Measurements from ENCODE around the gene PLEKHN1. TPM values are rescaled to one million over a fixed set of nuclear protein-coding genes. Genes with fewer than 3 reads are reported as not detected.
"Not testable (repeated sequence)": the region's sequence is repeated elsewhere in the genome, so short reads cannot be mapped to it uniquely, and the experiment has no call there.

The PLEKHN1 gene
- total RNA-seq, 1 donor from 2014 or later, result 0.51 TPM

- no peak for DNase-seq (ENCODE audit: low read depth in 2 of 2)
These were observed 23.9 kb upstream of the PLEKHN1 start for GRCh38 chr1:942411-942821.

DNA sequence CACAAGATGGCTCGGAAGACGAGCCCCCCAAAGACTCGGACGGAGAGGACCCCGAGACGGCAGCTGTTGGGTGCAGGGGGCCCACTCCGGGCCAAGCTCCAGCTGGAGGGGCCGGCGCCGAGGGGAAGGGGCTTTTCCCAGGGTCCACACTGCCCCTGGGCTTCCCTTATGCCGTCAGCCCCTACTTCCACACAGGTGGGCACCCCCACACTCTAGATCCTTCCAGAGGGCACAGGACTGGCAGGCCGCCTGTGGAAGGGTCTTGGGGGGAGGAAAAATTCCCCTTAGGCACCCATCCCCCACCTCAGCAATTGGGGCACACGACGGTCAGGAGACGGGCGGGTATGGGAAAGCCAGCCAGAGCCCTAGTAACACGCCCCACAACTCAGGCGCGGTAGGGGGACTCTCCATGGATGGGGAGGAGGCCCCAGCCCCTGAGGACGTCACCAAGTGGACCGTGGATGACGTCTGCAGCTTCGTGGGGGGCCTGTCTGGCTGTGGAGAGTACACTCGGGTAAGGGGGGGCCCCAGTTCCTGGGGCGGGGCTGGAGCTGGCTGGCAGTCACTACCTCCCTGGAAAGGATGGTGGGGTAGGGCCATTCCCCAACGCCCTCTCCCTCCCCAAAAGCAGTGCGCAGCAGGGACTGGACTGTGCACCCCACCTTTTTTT lies 23.3 kb upstream of the PLEKHN1 start:
- no peak for DNase-seq (ENCODE audit: low read depth in 2 of 2)

- no peak for DNase-seq (ENCODE audit: low read depth in 2 of 2)
These were observed 22.5 kb upstream of the PLEKHN1 start for GRCh38 chr1:943545-944340.

DNA sequence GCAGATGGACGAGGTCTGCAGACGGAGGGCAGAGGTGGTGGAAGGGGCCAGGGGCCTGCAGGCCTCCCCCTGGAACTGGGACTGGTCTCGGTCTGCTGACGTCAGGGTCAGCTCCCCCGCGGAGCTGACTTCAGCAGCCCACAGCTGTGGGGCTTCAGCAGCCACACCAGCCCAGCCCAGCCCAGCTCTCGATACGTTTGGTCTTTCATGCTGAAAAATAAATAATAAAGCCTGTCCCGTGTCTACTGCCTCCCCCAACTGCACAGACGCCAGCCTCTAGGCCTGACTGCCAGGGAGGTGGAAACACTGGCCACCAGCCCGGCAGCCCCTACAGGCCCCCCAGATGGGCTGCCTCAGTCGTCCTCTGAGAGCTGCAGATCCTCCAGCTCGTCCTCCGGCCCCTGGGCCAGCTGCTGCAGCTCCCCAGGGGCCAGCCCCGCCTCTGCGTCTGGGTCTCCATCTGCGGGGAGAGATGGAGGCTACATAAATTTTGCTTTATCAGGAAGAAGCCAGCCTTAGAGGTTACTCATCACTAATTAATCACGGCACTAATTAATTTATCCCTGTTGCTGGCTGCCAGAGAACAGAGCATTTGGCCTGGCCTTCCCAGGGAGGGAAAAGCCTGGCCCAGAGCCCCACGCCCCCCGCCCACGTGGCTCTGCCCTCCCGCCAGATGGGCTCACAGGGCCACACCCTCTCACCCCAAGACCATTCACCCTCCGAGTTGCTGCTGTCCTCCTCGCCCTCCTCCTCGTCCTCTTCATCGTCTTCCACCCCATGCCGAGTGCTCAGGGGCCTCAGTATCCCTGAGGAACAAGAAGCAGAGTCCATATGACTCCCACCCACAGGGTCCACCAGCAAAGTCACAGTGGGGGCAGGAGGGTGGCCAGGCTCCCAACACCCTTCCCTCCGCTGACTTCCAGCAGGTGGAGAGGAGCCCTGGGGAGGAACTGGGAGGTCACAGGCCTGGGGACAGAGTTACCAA lies 21.6 kb upstream of the PLEKHN1 start:
- DNase-seq (ENCODE audit: low read depth in 2 of 2), result no peak

DNA sequence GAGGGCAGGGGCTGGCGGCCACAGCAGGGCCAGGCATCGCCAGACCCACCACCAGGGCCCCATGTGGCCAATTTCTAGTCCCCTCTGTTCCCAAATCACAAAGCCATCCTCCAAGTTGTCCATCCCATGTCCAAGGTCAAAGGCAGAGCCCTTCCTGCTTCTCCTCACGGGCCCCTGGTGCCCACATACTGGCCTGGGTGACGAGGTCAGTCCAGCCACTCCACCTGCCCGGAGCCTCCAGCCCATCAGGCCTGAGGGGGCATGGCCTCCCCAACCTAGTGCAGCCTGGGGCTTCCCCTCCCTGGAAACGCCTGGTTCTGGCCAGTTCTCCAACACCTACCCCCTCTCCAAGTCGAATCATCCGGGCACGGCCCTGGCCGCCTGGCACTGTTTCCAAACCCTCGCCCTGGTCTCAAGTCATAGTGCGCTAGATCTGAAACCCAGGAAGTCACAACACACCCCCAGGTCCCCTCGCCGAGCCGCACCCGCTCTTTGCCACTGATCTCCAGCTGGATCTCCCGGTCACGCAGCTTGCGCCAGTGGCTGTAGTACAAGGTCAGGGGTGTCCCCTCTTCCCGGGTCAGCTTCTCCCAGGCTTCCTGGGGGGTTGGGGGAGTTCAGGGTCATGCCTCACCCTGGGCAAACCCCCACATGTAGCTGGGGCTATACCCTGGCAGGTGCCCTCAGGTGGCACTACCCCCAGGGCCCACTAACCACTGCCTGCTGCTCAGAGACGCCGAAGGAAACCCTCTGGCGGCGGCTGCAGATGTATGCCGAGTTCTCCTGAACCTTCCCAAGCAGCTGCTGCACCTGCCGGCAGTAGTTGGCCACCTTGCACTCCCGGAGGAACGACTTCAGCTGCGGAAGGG lies 20.4 kb upstream of the PLEKHN1 start:
- DNase-seq (ENCODE audit: low read depth in 2 of 2), result no peak

GRCh38 chr1:946811-947210 lies 19.5 kb upstream of the PLEKHN1 start:
- not testable (repeated sequence) for DNase-seq (ENCODE audit: low read depth in 2 of 2)

DNA sequence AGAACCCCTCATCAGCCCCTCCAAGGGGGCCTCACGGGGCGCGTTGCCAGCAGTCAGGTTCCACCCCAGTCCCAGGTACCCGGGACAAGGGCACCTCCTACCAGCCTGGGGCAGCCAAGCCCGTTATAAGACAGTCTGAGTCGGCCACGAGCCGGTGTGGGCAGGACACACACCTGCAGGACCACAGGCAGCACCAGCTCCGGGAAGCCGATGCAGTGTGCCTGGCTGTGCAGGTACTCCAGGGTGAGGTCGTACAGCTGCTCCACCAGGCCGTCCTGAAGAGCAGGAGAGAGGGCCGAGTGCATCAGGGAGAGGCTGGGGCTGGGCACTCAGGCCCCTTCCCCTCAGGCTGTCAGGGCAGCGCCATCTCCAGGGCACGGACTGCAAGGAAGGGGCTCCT lies 18.3 kb upstream of the PLEKHN1 start:
- DNase-seq (ENCODE audit: low read depth in 2 of 2), result no peak

- no peak for DNase-seq (ENCODE audit: low read depth in 2 of 2)
These were observed 16.0 kb upstream of the PLEKHN1 start for GRCh38 chr1:950268-950667.

DNA sequence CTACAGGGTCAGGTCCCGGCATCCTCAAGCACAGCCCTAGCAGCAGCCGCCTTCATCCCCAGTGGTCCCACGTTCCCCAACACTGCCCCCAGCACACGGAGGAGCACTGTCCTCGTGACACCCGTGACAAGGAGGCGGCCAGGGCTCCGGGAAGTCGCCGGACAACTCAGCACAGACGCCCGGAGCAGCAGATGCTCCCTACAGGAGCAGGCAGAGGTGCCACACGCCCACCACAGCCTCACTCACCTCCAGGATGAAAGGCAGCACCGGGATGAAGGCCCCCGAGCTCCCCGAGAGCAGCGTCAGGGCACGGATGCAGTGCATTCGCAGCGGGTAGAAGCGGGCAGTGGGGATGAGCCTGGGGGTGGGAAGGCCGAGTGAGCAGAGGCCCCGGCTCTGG lies 15.4 kb upstream of the PLEKHN1 start:
- DNase-seq (ENCODE audit: low read depth in 2 of 2), result no peak

DNA sequence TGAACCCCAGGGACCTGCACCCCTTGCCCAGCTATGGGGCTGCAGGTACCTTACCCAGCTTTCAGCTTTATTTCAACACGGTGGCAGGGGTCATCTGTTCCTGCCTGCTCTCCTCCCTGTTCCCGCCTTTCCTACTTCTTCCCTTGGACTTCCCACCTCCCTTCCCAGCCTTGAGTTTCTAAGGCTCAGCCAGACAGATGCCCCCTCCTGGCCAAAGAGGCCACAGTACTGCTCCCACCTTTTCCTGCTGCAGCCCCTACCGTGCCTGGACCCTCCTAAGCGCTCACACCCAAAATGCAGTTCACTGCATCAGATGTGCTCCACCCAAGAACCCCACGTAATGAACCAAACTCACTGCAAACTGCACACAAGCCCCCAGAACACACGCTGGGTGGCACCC lies 14.9 kb upstream of the PLEKHN1 start:
- DNase-seq (ENCODE audit: low read depth in 2 of 2), result no peak

DNA sequence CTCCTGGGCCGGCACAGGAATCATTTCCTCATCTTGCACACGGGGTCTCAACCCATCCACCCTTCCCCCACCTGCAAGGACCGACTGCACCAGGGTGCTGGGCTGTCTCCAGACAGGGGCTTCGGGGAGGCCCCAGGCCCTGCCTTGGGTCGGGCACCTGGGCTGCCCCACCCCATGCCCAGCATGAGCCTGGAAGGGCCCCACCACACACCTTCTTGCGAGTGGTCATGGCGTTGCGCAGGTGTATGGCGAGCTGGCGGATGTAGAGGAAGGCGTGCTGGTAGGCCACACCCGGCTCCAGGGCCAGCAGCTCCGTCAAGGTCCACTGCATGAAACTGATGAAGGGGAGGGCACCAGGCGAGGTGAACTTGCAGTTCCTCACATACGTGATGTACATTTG lies 14.1 kb upstream of the PLEKHN1 start:
- no peak for DNase-seq (ENCODE audit: low read depth in 2 of 2)

GRCh38 chr1:952603-953002 lies 13.7 kb upstream of the PLEKHN1 start:
- DNase-seq (ENCODE audit: low read depth in 2 of 2), result no peak

- DNase-seq (ENCODE audit: low read depth in 2 of 2), result no peak
These were observed 12.6 kb upstream of the PLEKHN1 start for GRCh38 chr1:953524-954320.

- DNase-seq (ENCODE audit: low read depth in 2 of 2), result no peak
These were observed 11.4 kb upstream of the PLEKHN1 start for GRCh38 chr1:954927-955326.

DNA sequence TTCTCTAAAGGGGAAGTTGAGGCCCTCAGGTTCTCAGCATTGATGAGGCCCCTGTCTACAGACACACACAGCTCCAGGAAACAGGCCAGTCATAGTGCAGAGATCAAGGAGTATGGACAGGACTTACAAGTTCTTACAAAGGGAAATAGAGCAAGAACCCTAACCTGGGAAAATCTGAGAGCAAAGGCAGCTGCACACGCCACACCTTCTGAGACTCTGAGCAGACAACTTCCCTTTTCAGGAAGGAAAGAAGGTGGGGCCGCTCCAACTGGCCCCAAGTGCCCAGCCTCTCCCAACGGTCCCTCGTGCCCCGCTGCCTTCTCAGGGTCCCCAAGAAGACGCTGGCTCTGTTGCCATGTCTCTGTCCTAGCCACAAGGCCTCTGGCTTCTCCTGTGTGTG lies 10.8 kb upstream of the PLEKHN1 start:
- DNase-seq (ENCODE audit: low read depth in 2 of 2), result no peak

DNA sequence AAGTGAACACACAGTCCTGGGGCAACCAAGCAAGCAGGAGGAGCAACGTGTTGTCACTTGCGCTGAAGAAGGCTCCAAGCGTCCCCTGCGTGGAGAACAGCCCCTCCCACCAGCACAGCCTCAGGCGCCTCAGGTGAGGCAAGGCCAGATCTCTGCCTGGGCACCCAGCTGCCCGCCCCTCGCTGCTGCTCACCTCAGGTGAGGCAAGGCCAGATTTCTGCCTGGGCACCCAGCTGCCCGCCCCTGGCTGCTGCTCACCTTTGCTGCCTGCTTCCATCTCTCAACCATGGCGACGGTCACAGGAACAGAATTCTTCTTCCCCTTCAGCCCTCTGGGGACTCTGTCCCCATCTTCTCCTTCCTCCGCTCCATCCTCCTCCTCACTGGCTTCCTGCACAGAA lies 9.6 kb upstream of the PLEKHN1 start:
- DNase-seq (ENCODE audit: low read depth in 2 of 2), result no peak

- peak; percentile 64 to 87 for DNase-seq (ENCODE audit: low read depth in 2 of 2)
These were observed 7.2 kb upstream of the PLEKHN1 start, which contains the start of gene NOC2L for GRCh38 chr1:958823-959730. TSS of gene NOC2L (minus strand) at chr1:959256. CDS start at chr1:959240, 16 bp downstream.

- no peak for DNase-seq (ENCODE audit: low read depth in 2 of 2)
These were observed 6.4 kb upstream of the PLEKHN1 start for GRCh38 chr1:959731-960362.
